ENCODE measurements around the gene SIL1.
"Not testable (repeated sequence)": the region's sequence is repeated elsewhere in the genome, so short reads cannot be mapped to it uniquely, and the experiment has no call there.

- TF ChIP-seq TAF1 (IDR thresholded peaks at IDR 0.05; ENCODE audit: borderline replicate concordance, low read depth, low read length); POLR2A (IDR thresholded peaks at IDR 0.05; ENCODE audit: low read depth, low read length); POLR2AphosphoS5 (IDR thresholded peaks at IDR 0.05; ENCODE audit: low read depth, low read length): not testable (repeated sequence)
These were observed 19.9 kb upstream of the SIL1 start for GRCh38 chr5:139218038-139218437.
